Tibial nerve (tissue), 4 donors: ENCODE data around the gene C10orf71. TPM values are rescaled to one million over a fixed set of nuclear protein-coding genes. Genes with fewer than 3 reads are reported as not detected.

Experiments
- DNase-seq, 2 donors: peaks; one replicate each; pipeline ENCODE4 v3.0.0-alpha.2; 2019; ENCODE audit warnings: low spot score in 2 of 2
- H3K27ac ChIP-seq, 4 donors: fragments of 200-600 bp; sonication (generic) in 3 of 4; one replicate each; pipeline ENCODE4 v1.5.1; 2017 to 2019; ENCODE audit warnings: mild to moderate bottlenecking in 1 of 4
- H3K27me3 ChIP-seq, 2 donors: fragments of 200-600 bp; sonication (generic) in 1 of 2; one replicate each; pipeline versions ENCODE4 v1.5.1 to v1.6.0; 2017 to 2019
- H3K36me3 ChIP-seq, 3 donors: fragments of 200-600 bp; sonication (generic); one replicate each; pipeline ENCODE4 v1.5.1; 2018 to 2019
- H3K4me1 ChIP-seq, 4 donors: fragments of 200-600 bp; sonication (generic) in 3 of 4; one replicate each; pipeline ENCODE4 v1.5.1; 2017 to 2019
- H3K4me3 ChIP-seq, 4 donors: fragments of 200-600 bp; sonication (generic) in 3 of 4; one replicate each; pipeline ENCODE4 v1.5.1; 2017 to 2019; ENCODE audit warnings: mild to moderate bottlenecking in 1 of 4, moderate library complexity in 1 of 4
- H3K9me3 ChIP-seq, 4 donors: fragments of 200-600 bp; sonication (generic) in 3 of 4; one replicate each; pipeline ENCODE4 v1.5.1; 2017 to 2019
- EP300 ChIP-seq, 2 donors: sonication (generic); formaldehyde crosslinking; IDR thresholded peaks; one replicate each; pipeline ENCODE4 v1.6.1; 2017; ENCODE audit warnings: antibody characterized with exemption in 2 of 2, mild to moderate bottlenecking in 1 of 2
- POLR2A ChIP-seq, 2 donors: fragments of 450-650 bp; IDR thresholded peaks; one replicate each; pipeline ENCODE4 v1.6.1; 2017; ENCODE audit warnings: antibody characterized with exemption in 2 of 2, mild to moderate bottlenecking in 2 of 2, moderate library complexity in 2 of 2
- WGBS, 2 donors: methylation state at CpG; one replicate each; pipeline ENCODE4 v1.1.5; 2018; 5-methylcytosine and 5-hydroxymethylcytosine counted together
- total RNA-seq, 4 donors: library from RNA; depleted of rRNA; stranded (reverse); fragments of >200 nt; gene quantifications; one replicate each; pipeline ENCODE4 v1.1.0, GENCODE V29; 2016
- TF ChIP-seq, protein P1 (sequence below), 5 experiments: fragments of 200-600 bp in 3 of 5; fragments of 450-650 bp in 2 of 5; sonication (generic) in 3 of 5; IDR thresholded peaks; one replicate each; pipeline ENCODE4 v1.5.1; 2016 to 2019; ENCODE audit warnings: antibody characterized with exemption in 5 of 5, mild to moderate bottlenecking in 3 of 5, moderate library complexity in 2 of 5

Gene C10orf71
- total RNA-seq, 4 donors from 2014 or later = 0.22 TPM; not detected in 3

DNA sequence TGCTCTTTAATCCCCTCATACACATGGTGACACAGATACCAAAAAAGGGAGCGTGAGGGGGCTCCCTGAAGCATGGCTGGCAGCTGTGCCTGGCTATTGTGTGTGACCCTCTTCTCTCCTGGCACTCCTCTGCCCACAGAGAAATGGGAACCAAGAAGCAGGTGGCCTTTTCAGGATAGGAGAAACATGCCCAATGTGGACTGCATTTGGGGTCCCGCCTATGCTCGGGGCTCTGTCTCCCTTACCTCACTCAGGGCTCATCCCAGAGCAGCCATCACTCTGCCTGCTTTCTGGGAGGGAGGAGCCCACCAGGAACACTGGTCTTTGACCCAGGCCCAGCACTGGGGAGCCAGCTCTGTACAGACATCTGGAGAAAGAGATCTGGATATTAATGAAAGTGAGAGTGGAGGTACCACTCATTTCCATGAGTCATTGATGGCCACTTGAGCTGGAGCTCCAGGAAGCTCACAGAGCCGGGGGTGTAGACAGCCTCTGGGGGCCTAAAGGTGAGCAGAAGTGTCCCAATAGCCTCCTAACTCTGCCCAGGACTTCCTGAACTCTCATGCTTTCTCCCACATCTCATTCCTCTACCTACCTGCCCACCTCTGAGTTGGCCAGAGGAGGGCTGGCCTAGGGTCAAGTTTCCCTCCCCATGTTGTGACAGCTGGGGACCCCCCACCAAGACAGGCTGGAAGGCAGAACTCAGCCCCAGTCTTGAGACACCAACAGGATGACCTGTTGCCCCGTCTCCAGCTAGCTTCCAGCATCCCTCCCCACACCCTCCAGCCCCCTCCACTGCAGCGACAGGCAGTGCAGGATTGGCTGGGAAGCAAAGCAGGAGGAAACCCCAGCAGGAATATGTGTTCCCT is 54.3 kb downstream of the C10orf71 start:
- 66 to 81% methylated on average over 6 of the region's 6 CpGs for WGBS, 2 donors
- no peak for DNase-seq
- H3K36me3 ChIP-seq = no peaks in the 10 kb centered on the region
- TF ChIP-seq POLR2A (IDR thresholded peaks at IDR 0.05) (no peak), EP300 (IDR thresholded peaks at IDR 0.05) (no peak)
- TF ChIP-seq, protein P1, sequence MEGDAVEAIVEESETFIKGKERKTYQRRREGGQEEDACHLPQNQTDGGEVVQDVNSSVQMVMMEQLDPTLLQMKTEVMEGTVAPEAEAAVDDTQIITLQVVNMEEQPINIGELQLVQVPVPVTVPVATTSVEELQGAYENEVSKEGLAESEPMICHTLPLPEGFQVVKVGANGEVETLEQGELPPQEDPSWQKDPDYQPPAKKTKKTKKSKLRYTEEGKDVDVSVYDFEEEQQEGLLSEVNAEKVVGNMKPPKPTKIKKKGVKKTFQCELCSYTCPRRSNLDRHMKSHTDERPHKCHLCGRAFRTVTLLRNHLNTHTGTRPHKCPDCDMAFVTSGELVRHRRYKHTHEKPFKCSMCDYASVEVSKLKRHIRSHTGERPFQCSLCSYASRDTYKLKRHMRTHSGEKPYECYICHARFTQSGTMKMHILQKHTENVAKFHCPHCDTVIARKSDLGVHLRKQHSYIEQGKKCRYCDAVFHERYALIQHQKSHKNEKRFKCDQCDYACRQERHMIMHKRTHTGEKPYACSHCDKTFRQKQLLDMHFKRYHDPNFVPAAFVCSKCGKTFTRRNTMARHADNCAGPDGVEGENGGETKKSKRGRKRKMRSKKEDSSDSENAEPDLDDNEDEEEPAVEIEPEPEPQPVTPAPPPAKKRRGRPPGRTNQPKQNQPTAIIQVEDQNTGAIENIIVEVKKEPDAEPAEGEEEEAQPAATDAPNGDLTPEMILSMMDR (IDR thresholded peaks at IDR 0.05) = no peak
- peaks cover 0 to 41% (median 0%) of the 10 kb centered on the region in 4 donors for H3K9me3 ChIP-seq
- H3K27me3 ChIP-seq = no peaks in the 10 kb centered on the region
- H3K4me1 ChIP-seq = no peaks in the 10 kb centered on the region
- H3K27ac ChIP-seq = no peak overlapping the region
- H3K4me3 ChIP-seq = no peak overlapping the region

DNA sequence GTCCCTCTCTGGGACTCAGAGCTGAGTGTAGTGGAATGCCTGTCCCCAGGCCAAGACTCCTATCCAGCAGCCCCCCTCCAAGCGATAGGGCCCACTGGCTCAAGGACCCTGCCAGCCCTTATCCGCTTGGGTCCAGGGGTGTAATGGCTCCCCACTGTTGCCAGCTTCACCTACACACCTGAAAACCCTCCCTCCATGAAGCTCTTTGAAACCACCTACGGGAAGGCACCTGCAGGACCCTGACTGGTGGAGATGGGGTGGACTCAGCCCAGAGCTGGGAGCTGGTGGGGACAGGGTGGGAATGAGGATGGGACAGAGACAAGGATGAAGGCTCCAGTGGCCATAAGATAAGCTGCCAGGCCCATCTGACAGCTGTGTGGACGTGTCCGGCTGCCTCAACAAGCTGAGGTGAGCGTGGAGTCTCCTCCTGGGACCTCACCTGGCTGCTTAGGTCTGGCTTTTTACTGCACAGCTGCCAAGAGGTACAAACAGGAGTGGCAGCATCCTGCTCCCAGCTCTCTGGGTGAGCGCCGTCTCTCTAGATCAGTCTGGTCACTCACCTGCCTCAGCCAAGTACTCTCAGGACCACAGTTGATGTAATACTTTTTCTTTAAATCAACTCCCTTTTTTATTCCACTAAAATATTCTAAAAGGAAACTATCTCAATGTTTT is 55.1 kb downstream of the C10orf71 start:
- no peak for DNase-seq

DNA sequence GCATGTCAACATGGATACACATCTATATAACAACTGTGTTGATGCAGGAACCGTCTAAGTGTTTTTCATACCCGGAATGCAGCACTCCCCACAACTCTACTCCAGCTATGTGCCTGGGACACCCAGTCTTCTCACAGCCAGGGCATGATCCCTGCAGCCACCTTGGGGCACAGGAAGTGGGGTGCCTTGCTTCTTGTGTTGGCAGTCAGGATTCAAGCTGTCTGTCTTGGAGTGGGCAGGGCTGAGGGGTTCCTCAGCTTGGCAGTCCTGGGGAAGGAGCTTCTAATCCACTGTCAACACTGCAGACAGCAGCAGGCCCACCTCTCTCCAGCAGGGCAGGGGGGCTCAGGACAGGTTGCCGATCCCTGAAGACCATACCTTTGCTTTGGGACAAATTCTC is 55.6 kb downstream of the C10orf71 start:
- no peak for DNase-seq
- Histone ChIP-seq H3K36me3 (no peaks in the 10 kb centered on the region), H3K4me1 (no peaks in the 10 kb centered on the region), H3K4me3 (no peak overlapping the region), H3K27ac (no peak overlapping the region), H3K9me3 (peaks cover 0 to 30% (median 0%) of the 10 kb centered on the region in 4 donors), H3K27me3 (no peaks in the 10 kb centered on the region)
- TF ChIP-seq POLR2A (IDR thresholded peaks at IDR 0.05) = no peak
- no peak for TF ChIP-seq EP300 (IDR thresholded peaks at IDR 0.05)
- 77 to 84% methylated on average over 3 of the region's 3 CpGs for WGBS, 2 donors

More for the DNA sequence above, 55.1 kb downstream of the C10orf71 start:
- TF ChIP-seq POLR2A (IDR thresholded peaks at IDR 0.05) = no peak
- no peak overlapping the region for H3K27ac ChIP-seq
- WGBS, 2 donors = 88 to 92% methylated on average over 8 of the region's 8 CpGs
- no peaks in the 10 kb centered on the region for H3K36me3 ChIP-seq
- H3K9me3 ChIP-seq = peaks cover 0 to 36% (median 0%) of the 10 kb centered on the region in 4 donors
- no peaks in the 10 kb centered on the region for H3K4me1 ChIP-seq
- no peaks in the 10 kb centered on the region for H3K27me3 ChIP-seq
- no peak overlapping the region for H3K4me3 ChIP-seq

DNA sequence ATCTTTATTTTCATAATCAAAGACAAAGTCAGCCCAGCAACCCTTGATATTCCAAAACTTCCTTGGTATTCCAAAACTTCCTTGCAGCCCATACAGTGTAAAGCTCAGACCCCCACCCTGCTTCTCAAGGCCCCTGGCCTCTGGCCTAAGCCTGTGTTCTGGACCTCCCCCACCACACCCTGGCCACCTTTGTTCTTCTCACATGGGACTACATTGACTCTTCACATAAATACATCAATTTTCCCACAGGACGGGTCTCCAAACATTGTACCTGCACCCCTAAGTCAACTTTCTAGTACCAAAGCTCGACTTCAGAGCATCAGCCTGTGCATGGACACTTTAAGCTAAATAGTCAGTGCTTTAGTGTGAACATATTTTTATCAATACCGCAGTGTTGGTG is 56.3 kb downstream of the C10orf71 start:
- no peaks in the 10 kb centered on the region for H3K36me3 ChIP-seq
- H3K4me1 ChIP-seq = no peaks in the 10 kb centered on the region
- DNase-seq = no peak
- H3K4me3 ChIP-seq = no peak overlapping the region
- no peaks in the 10 kb centered on the region for H3K27me3 ChIP-seq
- TF ChIP-seq, protein P1 (IDR thresholded peaks at IDR 0.05) = no peak
- no peak for TF ChIP-seq POLR2A (IDR thresholded peaks at IDR 0.05)
- no peak for TF ChIP-seq EP300 (IDR thresholded peaks at IDR 0.05)
- 95% methylated on average over 3 of the region's 3 CpGs for WGBS, 2 donors
- no peak overlapping the region for H3K27ac ChIP-seq
- peaks cover 0 to 24% (median 0%) of the 10 kb centered on the region in 4 donors for H3K9me3 ChIP-seq

DNA sequence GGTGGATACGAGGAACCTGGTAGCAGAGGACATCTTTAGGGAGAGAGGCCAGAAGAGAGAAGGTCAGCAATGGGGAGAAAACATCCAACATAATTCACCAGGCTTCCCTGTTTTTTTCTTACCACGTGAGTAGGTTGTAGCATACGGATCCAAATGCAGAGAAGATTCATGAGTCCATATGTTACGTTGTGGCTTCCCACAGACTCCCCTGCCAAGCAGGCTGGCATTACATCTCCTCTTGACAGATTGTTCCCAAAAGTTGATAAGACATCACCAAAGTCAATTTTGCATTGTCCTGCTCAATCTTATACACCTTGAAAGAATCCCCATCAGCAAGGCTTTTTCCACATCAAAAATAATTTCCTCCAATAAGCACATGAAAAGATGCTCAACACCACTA is 57.2 kb downstream of the C10orf71 start:
- no peak for DNase-seq
- Histone ChIP-seq H3K4me1 (no peaks in the 10 kb centered on the region), H3K36me3 (no peaks in the 10 kb centered on the region), H3K9me3 (peaks cover 0 to 15% (median 0%) of the 10 kb centered on the region in 4 donors), H3K27me3 (no peaks in the 10 kb centered on the region), H3K4me3 (no peak overlapping the region), H3K27ac (no peak overlapping the region)
- TF ChIP-seq, protein P1 (IDR thresholded peaks at IDR 0.05) = no peak
- no peak for TF ChIP-seq EP300 (IDR thresholded peaks at IDR 0.05)
- no peak for TF ChIP-seq POLR2A (IDR thresholded peaks at IDR 0.05)
- WGBS, 2 donors = 91 to 93% methylated on average over 4 of the region's 4 CpGs

DNA sequence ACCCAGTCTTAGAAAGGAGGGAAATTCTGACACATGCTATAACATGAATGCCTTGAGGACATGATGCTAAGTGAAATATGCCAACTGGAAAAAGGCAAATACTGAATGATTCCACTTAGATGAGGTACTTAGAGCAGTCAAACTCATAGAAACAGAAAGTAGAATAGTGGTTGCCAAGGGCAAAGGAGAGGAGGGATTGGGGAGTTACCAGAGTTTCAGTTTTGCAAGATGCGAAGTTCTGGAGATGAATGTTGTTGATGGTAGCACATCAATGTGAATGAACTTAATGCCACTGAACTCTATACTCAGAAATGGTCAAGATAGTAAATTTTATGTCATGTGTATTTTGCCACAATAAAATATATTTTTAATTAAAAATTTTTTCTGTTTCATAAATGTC is 58.0 kb downstream of the C10orf71 start:
- WGBS, 2 donors = 90 to 91% methylated on average over 1 of the region's 1 CpG
- no peak overlapping the region for H3K27ac ChIP-seq
- no peaks in the 10 kb centered on the region for H3K4me1 ChIP-seq
- H3K9me3 ChIP-seq = peaks cover 0 to 8% (median 0%) of the 10 kb centered on the region in 4 donors
- TF ChIP-seq EP300 (IDR thresholded peaks at IDR 0.05) (no peak), POLR2A (IDR thresholded peaks at IDR 0.05) (no peak)
- TF ChIP-seq, protein P1 (IDR thresholded peaks at IDR 0.05) = no peak
- DNase-seq = no peak
- no peak overlapping the region for H3K4me3 ChIP-seq
- H3K36me3 ChIP-seq = no peaks in the 10 kb centered on the region
- H3K27me3 ChIP-seq = no peaks in the 10 kb centered on the region
